A204.1 (cell line): ENCODE measurements around the gene RASSF5.

ENCODE experiments used
- FAIRE-seq: peaks from 2 replicates; lab custom pipeline; 2012; peaks lifted over from hg19 to GRCh38; lab: Jason Lieb, UNC

RASSF5 gene

DNA sequence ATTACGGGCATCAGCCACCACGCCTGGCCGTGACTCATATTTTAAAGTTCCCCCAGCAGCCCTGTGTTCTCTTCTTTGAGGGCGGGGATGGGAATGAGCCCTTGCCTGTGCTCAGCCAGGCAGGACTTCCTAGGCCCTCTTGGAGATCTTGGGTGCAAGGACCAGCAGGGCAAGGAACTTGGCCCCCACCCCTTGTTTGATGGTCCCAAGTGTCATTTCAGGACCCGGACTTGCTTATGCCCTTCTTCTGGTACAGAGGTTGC, 9.3 kb downstream of the RASSF5 start:
- FAIRE-seq = no peak

DNA sequence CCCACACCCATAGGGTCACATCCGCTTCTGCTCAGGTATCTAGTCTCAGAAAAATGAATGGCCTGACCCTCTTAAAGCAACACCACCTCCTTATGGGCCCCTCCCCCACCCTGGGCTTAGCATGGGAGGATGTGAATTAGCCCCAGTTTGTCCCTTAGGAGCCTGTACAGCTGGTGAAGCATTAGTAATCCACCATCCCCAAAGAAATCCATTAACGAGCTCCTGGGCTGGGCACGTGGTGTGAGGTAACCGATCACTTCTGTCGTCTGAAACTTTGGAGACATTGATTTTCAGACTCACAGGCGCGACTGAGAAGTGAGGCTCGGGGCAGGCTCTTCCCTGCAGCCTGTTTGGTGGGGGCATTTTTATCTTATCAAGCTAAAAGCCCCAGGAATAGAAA, 10.5 kb downstream of the RASSF5 start:
- no peak for FAIRE-seq

DNA sequence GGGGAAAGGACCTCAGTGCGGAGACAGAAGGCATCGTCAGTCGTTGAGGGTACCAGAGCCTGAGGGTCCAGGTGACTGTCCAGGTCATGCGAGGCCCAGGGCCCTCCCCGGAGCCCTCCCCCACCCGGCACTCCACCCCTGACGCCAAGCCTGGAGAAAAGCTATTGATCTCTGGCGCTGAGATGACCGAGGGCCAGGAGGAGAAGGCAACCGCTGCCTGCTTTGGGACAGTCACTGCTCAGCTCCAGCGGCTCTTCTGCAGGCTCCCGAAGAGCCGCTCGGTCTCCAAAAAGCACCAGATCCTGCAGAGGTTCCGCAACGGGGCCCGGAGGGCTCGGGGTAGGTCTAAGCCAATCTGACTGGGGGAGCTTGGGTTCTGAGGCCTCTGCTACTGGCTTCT, 10.9 kb downstream of the RASSF5 start:
- no peak for FAIRE-seq

DNA sequence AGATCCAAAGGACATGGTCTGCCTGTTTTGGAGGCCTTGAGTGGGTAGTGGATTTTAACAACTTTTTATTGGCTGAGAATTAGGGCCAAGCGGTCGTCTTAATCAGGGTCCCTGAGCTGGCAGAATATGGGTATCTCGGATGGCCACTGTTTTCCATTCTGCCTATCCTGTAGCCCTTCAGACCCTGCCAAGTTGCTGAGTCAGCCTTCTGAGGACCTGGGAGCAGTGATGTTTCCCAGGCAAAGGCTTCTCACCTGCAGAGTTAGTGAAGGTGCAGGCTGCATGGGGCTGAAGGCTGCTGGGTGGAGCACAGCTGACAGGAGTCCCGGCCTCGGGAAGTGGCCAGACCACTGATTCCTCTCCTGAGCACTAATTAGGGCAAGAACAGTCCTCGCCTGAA, 11.4 kb downstream of the RASSF5 start:
- FAIRE-seq = no peak

DNA sequence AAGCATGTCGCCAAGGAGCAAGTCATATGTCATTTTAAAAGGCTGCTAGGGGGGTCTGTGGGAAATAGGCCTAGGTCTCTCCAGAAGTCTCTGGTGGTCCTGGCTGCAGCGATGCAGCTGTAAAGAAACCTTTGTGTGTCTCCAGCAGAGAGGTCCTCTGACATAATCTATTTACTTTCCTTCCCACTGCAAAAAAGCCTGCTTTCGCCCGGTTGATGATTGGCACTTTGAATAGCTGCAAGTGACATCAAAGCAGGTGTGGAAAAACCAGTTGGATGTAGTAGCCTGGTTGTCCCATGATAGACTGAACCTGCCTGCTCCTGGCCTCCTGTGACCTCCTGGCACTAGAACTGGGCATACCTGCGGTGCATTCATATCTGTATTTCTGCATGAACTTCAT, 13.8 kb downstream of the RASSF5 start:
- no peak for FAIRE-seq

DNA sequence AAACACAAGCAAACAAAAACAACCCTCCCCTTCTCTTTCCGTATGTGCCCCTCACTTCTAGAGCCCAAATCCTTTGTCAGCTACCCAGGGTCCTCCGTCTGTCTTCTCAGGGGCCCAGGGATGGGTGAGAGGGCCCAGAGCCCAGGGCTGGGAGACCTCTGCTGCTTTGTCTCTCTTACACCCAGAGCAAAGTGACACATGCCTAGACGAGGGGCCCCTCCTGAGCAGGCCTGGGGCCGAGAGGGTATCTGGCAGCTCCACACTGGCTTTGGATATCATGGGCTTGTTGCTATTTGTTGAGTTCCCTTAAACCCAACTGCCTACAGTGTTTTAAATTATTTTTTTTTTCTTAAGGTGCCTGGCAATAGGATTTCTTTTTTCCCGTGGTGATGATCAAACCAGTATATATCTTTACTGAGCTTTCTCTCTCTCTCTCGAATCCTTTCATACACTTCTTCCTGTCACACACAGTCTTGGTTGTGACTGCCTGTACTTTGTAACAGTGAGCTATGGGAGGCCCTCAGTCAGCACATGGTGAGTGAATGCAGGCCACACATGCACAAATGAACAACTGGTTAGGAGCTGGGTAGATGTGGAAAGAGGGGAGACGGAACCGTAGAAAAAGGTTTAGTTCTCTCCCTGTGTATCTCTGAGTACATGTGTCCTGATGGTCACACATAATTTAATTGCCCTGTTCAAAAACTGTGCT, 14.5 kb downstream of the RASSF5 start:
- FAIRE-seq = no peak

DNA sequence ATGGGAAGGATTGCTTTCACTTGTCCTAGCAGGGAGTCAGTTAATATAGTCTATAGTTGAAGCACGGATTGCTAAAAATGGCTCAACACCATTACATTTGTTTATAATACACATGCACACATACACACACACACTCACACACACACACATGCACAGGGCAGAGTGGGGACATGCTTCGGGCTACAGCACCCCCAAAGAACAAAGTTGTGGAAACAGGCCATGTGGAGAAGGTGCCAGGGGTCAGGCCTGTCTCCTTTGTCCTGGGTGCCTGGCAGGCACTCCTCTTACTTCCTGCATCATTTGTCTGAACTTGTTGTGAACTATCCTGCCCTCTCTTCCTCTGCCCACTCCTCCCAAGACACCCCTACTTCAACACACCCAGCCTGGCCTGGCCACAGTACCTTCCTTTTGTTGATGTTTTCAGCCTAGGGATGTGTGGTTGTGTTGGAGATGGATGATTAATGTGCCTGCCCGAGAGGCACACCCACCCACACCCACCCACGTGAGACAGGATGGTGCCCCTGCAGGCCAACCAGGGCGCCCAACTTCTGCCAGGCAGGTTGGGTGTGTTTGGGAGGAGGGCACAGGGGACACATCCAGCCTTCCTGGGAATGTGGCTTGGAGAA, 17.5 kb downstream of the RASSF5 start:
- no peak for FAIRE-seq

DNA sequence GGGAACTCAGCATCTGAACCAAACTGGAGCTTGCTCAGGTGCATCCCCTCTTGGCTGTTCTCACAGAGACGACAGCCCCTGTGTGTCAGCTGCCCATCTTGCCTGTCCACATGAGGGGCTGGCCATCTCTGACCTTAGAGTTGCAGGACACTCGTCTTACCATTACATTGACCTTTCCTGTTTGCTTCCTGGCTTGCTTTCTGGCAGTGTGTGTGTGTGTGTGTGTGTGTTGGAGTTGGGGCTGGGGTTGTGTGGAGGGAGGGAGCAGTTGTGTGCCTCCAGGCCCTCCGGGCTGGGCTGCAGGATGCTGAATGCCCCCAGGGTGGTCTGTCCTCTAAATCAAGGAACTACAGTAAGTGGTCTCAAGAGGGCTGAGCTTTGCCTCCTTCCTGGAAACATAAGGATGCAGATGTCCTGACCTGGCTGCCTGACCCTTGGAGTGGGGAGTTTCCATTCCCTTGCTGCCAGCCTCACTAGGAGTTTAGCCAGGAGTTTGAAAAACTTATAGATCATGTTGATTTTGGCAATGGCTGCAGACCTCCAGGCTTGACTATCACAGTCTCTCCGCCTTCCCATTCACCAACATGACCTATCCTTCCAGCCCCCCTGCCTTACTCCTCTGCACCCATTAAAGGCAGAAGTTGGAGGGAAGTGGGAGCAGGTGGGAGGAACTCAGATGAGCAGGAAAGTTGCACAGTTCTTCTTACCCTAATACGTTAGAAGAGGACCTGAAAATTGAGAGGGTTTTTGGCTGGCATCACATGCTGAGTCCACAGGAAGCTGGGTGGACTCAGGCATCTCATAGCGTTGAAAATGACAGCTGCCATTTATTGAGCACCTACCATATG, 19.0 kb downstream of the RASSF5 start:
- no peak for FAIRE-seq

DNA sequence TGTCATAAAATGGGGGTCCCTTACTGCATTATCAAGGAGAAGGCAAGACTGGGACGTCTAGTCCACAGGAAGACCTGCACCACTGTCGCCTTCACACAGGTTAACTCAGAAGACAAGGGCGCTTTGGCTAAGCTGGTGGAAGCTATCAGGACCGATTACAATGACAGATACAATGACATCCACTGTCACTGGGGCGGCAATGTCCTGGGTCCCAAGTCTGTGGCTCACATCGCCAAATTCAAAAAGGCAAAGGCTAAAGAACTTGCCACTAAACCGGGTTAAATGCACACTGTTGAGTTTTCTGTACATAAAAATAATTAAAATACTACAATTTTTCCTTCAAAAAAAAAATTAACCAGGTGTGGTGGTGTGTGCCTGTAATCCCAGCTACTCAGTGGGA, 22.1 kb downstream of the RASSF5 start:
- FAIRE-seq = no peak

DNA sequence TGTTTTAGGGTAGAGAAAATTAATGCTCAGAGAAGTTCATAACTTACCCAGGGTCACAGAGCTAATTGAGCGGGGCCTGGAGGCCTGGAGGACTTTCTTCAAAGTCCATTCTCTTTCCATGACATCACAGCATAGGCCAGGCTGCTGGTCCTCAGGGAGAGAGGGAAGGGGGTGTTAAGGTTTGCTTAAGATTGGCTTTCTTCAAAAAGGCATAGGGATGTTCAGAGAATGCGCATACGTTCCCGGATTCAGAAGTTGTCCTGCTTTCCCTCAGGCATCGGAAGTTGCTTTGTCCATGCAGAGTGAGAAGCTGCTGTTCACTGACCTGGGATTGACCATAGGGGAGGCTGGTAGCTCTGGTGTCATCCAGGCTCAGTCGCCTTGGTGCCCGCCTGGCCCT, 25.0 kb downstream of the RASSF5 start:
- no peak for FAIRE-seq

DNA sequence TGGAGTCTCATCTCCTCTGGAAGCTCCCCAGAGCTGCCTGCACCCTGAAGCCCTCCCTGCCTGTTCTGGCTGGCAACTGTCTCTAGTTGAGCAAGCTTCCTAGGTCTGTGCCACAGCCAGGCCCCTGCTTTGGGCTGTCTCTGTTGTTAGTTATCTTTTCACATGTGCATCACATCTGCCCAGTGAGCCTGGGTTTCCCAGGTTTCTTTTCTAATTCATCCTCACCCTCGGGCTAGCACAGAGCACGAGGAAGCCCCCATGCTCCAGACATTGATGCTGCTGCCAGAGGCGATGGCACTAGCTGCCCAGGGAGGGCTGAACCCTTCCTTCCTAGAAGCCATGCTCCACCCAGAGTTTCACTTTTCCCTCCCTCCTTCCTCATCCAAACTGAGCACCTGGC, 27.2 kb downstream of the RASSF5 start:
- no peak for FAIRE-seq

DNA sequence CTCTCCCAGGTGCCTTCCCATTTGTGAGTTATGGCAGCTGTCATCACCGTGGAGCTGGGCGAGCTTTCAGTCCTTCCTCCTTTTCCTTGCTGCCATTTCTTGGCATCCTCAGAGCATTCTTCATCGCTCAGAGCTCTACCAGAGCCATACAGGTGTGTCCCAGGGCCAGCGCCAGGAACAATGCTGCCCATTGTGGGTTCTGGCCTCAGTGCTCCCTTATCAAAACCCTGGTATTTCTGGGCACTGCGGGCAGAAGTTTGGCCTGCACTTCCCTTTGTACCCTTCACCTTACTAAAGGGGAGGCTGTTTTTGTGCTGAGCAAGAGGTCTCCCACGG, 28.5 kb downstream of the RASSF5 start:
- no peak for FAIRE-seq

DNA sequence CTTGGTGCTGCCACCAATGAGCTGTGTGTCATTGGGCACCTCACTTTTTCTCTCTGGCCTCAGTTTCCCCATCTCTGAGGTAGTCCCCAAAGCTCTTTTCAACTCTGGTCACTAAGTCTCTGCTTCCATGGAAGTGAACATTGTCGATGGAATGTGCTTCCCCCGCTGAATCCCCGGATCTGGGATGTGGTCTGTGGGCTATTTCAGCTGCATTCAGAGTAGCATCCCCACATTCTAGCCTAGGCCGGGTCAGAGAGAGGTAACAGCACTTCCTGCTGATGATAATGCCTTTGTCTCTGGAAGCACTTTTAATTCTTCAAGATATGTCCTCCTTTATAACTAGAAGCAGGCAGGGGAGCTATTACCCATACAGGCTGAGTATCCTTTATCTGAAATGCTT, 29.8 kb downstream of the RASSF5 start:
- FAIRE-seq = no peak

DNA sequence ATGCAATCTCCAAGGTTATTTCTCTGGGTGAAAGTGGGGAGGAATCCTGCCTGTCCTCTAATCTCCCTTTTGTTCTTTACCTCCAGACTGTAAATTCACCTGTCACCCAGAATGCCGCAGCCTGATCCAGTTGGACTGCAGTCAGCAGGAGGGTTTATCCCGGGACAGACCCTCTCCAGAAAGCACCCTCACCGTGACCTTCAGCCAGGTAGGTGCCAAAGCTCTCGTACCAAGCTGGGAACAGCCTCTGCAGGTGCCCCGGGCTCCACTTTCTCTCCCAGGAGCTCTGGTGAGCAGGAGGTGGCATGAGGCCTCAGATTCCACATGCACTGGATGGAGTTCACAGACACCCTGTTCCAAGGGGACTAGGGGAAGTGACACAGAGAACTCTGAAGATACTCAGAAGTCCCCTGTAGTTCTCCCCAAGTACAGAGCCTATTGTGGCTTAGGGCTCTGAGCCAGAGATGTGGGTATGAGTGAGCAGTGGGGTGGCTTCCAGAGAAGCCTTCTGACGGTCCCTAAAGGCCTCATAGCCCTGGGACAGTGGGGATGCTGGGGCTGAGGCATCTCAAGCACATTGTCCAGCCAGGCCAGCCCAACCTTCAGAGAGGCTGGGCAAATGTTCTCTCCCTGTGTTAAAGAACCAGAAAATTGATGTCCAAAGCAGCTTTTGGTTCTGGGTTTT, 30.9 kb downstream of the RASSF5 start:
- FAIRE-seq = no peak

DNA sequence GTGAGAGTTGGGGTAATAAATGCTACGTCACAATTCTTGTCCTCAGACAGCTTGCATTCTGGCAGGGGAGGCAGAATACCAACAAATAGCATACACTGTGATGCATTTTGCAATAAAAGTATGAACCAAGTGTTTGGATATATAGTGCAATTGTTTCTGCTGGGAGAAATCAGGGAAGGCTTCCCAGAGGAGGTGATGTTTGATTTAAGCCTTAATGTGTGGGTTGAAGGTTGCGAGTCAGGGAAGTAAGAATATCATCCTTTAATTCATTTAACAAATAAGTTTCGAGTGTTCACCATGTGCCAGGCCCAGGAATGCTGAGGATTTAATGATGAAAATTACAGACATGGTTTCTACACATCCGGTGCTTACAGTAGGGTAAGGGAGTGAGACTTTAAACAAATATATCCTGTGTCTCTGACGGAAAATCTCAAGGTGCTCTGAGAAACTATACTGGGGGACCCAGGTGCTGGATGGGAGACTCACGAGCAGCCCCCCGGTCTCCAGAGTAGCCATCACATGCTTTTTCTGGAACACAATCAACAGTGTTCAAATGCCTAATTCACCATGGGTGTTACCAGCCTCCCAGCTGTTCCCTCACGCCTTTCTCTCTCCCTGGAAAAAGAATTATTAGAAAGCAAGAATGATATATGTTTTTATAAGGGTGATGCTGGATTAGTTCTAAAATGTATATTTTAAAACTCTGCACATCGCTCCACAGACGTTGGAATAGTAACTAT, 31.7 kb downstream of the RASSF5 start:
- no peak for FAIRE-seq

DNA sequence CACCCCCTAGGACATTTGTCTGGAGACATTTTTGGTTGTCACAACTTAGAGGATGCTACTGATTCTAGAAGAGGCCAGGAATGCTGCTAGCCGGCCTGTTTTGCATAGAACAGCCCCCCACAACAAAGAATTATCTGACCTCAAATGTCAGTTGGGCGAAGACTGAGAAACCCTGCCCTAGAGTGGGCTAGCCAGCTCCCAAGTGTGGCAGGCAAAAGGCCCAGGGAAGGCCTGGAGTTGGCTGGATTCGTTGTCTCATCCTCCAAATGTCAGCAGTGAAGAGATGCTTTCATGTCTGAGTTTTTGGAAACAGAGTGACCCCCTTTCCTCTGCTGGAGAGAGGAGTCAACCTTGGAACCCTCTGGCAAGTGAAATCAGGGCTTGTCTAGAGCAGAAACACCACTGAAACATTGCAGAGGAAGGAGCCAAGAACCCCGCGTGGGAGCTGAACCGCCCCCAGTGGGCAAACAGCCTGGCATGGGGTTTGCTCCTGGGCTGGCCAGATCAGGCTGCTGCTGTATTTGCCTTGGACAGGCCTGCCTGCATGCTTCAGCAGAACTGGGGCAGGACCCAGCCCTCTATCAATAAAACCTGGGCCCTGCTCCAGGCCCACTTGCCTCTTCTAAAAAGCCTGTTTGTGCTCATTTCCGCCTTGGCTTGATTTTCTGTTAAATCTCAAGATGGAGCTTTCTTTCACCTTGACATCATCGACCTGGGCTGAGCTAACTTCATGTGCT, 32.9 kb downstream of the RASSF5 start:
- FAIRE-seq = no peak

DNA sequence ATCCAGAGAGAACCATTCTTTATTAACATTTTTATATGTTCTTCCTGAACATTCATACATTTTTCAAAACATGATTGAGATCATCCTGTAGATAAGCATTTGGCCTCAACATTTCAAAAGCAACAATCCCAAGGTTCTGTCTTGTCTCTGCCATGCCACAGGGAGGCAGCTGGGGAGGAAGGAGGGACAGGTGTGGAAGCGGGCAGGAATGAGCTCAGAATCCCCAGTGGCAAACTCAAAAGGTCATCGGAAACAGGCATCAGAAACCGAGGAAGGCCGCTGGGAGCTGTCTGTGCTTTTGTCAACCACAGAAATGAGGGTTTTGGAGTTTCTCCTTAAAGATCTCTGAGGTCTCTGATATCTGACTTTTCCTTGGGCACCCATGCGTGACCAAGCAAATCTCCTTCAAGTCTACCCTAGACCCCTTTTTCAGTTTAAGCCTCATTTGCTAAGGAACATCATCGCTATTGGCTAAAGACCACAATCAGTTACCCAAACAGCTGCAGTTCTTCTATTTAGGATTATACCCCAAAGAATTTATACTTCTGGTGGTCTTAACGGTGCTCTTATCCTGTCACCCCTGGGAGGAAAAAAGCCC, 34.0 kb downstream of the RASSF5 start:
- FAIRE-seq = no peak

DNA sequence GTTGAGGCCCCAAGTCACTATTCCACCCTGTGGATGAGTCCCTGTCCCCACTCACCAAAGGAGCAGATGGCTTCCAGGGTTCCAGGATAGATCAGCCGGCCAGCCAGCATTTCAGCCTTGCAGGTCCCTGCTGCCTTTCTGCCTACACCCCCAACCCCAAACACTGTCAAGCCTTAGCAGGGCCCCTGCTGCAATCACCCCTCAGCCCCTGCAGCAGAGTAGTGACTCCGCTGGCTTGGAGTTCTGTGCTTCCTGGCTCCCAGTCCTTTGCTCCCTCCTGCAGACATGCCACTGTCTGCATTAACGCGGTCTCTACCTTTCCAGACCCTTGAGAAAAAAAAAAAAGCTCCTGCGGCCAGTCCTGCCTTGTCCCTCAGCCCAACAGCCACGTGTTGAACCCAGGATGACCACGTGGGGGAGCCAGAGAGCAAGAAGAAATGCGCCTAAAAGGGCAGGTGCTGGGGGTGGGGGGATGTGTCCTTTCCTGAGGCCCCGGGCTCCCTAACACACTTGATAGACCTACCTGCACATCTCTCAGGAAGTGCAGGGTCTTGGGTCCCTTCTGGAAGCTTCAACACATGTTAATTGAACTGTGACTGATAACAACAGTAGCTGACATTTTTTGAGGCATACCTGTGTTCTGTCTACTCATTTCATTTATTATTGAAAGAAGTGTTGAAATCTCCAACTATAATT, 37.4 kb downstream of the RASSF5 start:
- FAIRE-seq = no peak

DNA sequence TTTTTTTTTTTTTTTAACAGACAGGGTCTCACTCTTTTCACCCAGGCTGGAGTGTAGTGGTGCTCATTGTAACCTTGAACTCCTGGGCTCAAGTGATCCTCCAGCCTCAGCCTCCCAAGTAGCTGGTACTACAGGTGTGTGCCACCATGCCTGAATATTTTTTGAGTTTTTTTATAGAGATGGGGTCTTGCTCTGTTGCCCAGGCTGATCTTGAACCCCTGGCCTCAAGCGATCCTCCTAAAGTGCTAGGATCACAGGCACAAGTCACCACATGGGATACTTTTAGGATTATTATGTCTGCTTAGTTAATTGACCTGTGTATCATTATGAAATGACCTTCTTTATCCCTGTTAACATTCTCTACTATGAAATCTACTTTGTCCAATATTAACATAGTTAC, 38.0 kb downstream of the RASSF5 start:
- FAIRE-seq = no peak

DNA sequence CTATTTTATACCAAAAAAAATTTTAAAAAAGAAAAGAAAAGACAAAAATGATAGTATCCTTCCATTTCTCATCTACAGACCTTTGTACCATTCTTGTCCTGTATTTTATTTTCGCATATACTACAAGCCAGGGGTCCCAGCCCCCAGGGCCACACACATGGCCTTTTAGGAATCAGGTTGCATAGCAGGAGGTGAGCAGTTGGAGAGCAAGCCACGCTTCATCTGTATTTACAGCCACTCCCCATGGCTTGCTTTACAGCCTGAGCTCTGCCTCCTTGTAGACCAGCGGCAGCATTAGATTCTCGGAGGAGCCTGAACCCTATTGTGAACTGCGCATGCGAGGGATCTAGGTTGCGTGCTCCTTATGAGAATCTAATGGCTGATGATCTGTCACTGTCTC, 39.8 kb downstream of the RASSF5 start:
- FAIRE-seq = no peak

DNA sequence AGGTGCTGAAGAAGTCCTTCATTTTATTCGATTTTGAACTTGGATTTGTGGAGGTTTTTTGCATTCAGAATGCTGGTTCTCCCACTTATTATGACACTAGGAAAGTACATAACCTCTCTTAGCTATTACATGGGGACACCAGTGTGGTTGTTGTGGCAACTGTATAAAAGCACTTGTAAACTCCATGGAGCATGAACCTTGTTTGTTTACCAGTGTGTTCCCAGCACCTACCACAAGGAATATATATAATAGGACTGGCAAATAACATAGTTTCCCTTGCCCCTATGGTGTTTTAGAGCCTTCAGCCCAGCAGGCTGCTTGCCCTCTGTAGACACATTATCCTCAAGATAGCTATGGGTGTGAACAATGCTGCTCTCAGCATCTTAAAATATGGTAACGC, 43.1 kb downstream of the RASSF5 start:
- no peak for FAIRE-seq
